A549 (cell line): ENCODE results near the gene MED27. TPM values are rescaled to one million over a fixed set of nuclear protein-coding genes. Genes with fewer than 3 reads are reported as not detected.

Experiments used
- ATAC-seq, 2 experiments: fragments of 200-7000 bp in 1 of 2; fragments of >200 bp in 1 of 2; cut with Nextera tagmentation in 1 of 2; cut with Tn5 transposase in 1 of 2; 3 replicates each; pipeline versions ENCODE4 v1.8.0 to v1.9.1; 2018 to 2020; ENCODE audit warnings: mild to moderate bottlenecking in 1 of 2, moderate library complexity in 1 of 2
- CTCF ChIA-PET: fragments of 300-600 bp; sonication (Branson Sonifier 250); formaldehyde crosslinking; extraction: SDS; loops from one replicate; lab custom pipeline; 2021; ENCODE audit warnings: antibody characterized with exemption, inconsistent platforms; lab: Yijun Ruan, JAX
- POLR2A ChIA-PET: fragments of 350-600 bp; formaldehyde crosslinking; extraction: SDS; loops from one replicate; lab custom pipeline; 2021; ENCODE audit warnings: antibody characterized with exemption, inconsistent platforms; lab: Yijun Ruan, JAX
- DNase-seq, 2 experiments: peaks; one replicate each; pipeline versions ENCODE4 v3.0.0 to v3.0.0-alpha.2; 2011 to 2016; ENCODE audit warnings: low read depth in 1 of 2, low spot score in 1 of 2
- FAIRE-seq: peaks from 2 replicates; lab custom pipeline; 2011; peaks lifted over from hg19 to GRCh38; lab: Jason Lieb, UNC
- H3K27ac ChIP-seq, 2 experiments: fragments of >200 bp; sonication (Bioruptor Twin); formaldehyde crosslinking; 3 replicates each; pipeline ENCODE4 v1.5.1; 2016 to 2017
- H3K4me1 ChIP-seq: fragments of >200 bp; sonication (Bioruptor Twin); formaldehyde crosslinking; 3 replicates; pipeline ENCODE4 v1.6.1; 2016
- H3K4me2 ChIP-seq: fragments of >200 bp; sonication (Bioruptor Twin); formaldehyde crosslinking; 3 replicates; pipeline ENCODE4 v1.6.1; 2016
- H3K4me3 ChIP-seq: fragments of >200 bp; sonication (Bioruptor Twin); formaldehyde crosslinking; 3 replicates; pipeline ENCODE4 v1.5.1; 2016
- H3K9me3 ChIP-seq: fragments of >200 bp; sonication (Bioruptor Twin); formaldehyde crosslinking; 3 replicates; pipeline ENCODE4 v1.6.1; 2016
- CEBPB ChIP-seq, 2 experiments: fragments of >200 bp in 1 of 2; sonication (Bioruptor Twin) in 1 of 2; formaldehyde crosslinking in 1 of 2; IDR thresholded peaks; 2 replicates each; pipeline ENCODE4 v1.6.1; 2012 to 2016
- EHMT2 ChIP-seq: fragments of 200-600 bp; sonication (generic); IDR thresholded peaks from 2 replicates; pipeline ENCODE4 v1.6.1; 2016; ENCODE audit warnings: antibody characterized with exemption, low read depth, mild to moderate bottlenecking, moderate library complexity
- ELK1 ChIP-seq: fragments of 150-350 bp; IDR thresholded peaks from 2 replicates; pipeline ENCODE4 v1.6.1; 2014; ENCODE audit warnings: low read depth, mild to moderate bottlenecking, low read length
- ESRRA ChIP-seq: fragments of 150-350 bp; IDR thresholded peaks from 2 replicates; pipeline ENCODE4 v1.6.1; 2014; ENCODE audit warnings: mild to moderate bottlenecking, low read length, borderline replicate concordance
- GATA3 ChIP-seq: IDR thresholded peaks from 2 replicates; pipeline ENCODE4 v1.6.1; 2012; ENCODE audit warnings: borderline replicate concordance
- HOXA7 ChIP-seq: fragments of 250-450 bp; sonication (Bioruptor Pico); IDR thresholded peaks from 2 replicates; pipeline ENCODE4 v1.5.0; 2020; ENCODE audit warnings: mild to moderate bottlenecking, moderate library complexity
- HOXB13 ChIP-seq: fragments of 250-450 bp; sonication (Bioruptor Pico); IDR thresholded peaks from 2 replicates; pipeline ENCODE4 v1.5.0; 2020; ENCODE audit warnings: low read depth, mild to moderate bottlenecking, moderate library complexity
- JUN ChIP-seq, 2 experiments: fragments of >200 bp; sonication (Bioruptor Twin); formaldehyde crosslinking; IDR thresholded peaks; 2 replicates in 1 of 2; 3 replicates in 1 of 2; pipeline ENCODE4 v1.6.1; 2016 to 2017
- MAZ ChIP-seq: fragments of 150-350 bp; IDR thresholded peaks from 2 replicates; pipeline ENCODE4 v1.6.1; 2014; ENCODE audit warnings: antibody characterized with exemption, low read depth, low read length, borderline replicate concordance
- NR3C1 ChIP-seq: fragments of >200 bp; sonication (Bioruptor Twin); formaldehyde crosslinking; IDR thresholded peaks from 3 replicates; pipeline ENCODE4 v1.6.1; 2017
- PHF8 ChIP-seq: fragments of 200-600 bp; sonication (generic); IDR thresholded peaks from 2 replicates; pipeline ENCODE4 v1.6.1; 2016; ENCODE audit warnings: low read depth, mild to moderate bottlenecking, antibody characterized with exemption, moderate library complexity, borderline replicate concordance
- POLR2AphosphoS2 ChIP-seq: conservative IDR thresholded peaks from 2 replicates; pipeline ENCODE4 v1.6.1; 2012; ENCODE audit warnings: low read length, improper control_type of control experiment, inconsistent platforms
- REST ChIP-seq: fragments of 200-600 bp; sonication (generic); IDR thresholded peaks from 2 replicates; pipeline ENCODE4 v1.6.1; 2016; ENCODE audit warnings: antibody characterized with exemption, mild to moderate bottlenecking, moderate library complexity
- RFX5 ChIP-seq: fragments of 450-650 bp; IDR thresholded peaks from 2 replicates; pipeline ENCODE4 v1.7.1; 2014; ENCODE audit warnings: antibody characterized with exemption, mild to moderate bottlenecking, moderate library complexity
- SREBF2 ChIP-seq: fragments of 450-650 bp; IDR thresholded peaks from 2 replicates; pipeline ENCODE4 v1.6.1; 2014; ENCODE audit warnings: mild to moderate bottlenecking, moderate library complexity
- TP53 ChIP-seq: fragments of 250-450 bp; sonication (Bioruptor Pico); IDR thresholded peaks from 2 replicates; pipeline ENCODE4 v1.5.0; 2021; ENCODE audit warnings: mild to moderate bottlenecking, moderate library complexity
- ZNF302 ChIP-seq: fragments of 250-450 bp; sonication (Bioruptor Pico); IDR thresholded peaks from 2 replicates; pipeline ENCODE4 v1.9.0; 2021; ENCODE audit warnings: inconsistent platforms, mild to moderate bottlenecking, moderate library complexity
- WGBS: methylation state at CpG from one replicate; pipeline ENCODE4 v1.1.6; 2017; ENCODE audit errors: missing lambda C conversion rate; 5-methylcytosine and 5-hydroxymethylcytosine counted together
- polyA plus RNA-seq, 4 experiments: library from polyadenylated mRNA; depleted of rRNA in 3 of 4; stranded (reverse); fragments of >200 nt; fragmentation: RNase III in 1 of 4; extraction: RNeasy Plus Mini Kit Qiagen cat#74134 plus additional on column Dnase treatment in 1 of 4; gene quantifications; 2 replicates in 3 of 4; 3 replicates in 1 of 4; pipeline ENCODE4 v1.2.3, GENCODE V29; 2011 to 2017

MED27 gene
- polyA plus RNA-seq, 2 of the 4 experiments (the other 2 are of a cell fraction): 24.2 to 37.8 TPM

- FAIRE-seq: no peak
- no peaks in the 10 kb centered on the region for H3K9me3 ChIP-seq
- DNase-seq: no peak
- no peak overlapping the region for H3K4me2 ChIP-seq
- POLR2A ChIA-PET: no interaction called here
- WGBS: 77% methylated on average over 22 of the region's 23 CpGs
- no peak overlapping the region for H3K4me3 ChIP-seq
- no peak for TF ChIP-seq TP53 (CRISPR knock-in tag)
- TF ChIP-seq HOXB13: no peak
- TF ChIP-seq PHF8: no peak
- no peak for TF ChIP-seq POLR2AphosphoS2
- TF ChIP-seq NR3C1: no peak
- TF ChIP-seq EHMT2: no peak
- TF ChIP-seq JUN (IDR thresholded peaks at IDR 0.05): no peak
- no peak for TF ChIP-seq HOXA7
- no peak for TF ChIP-seq ZNF302 (CRISPR knock-in tag)
- TF ChIP-seq CEBPB (IDR thresholded peaks at IDR 0.05): no peak
- no peak for TF ChIP-seq ESRRA
- no peak for TF ChIP-seq GATA3
- TF ChIP-seq MAZ: no peak
- TF ChIP-seq ELK1: no peak
- no peak for TF ChIP-seq REST
- TF ChIP-seq, all 56 proteins: peak for 0
- ATAC-seq: no peak
- CTCF ChIA-PET: interaction anchor here (1.3 to 1.4 kb wide), 2 partner anchors 36 to 427 kb away, joined by 3 read pairs; no protein-coding TSS in a partner anchor
- Histone ChIP-seq H3K4me1 (0 out of 3 replicates have a peak, but pooled peaks cover under 1% of the 10 kb centered on the region), H3K27ac (no peak overlapping the region)
Observed at GRCh38 chr9:131812116-131812790, 267.4 kb downstream of the MED27 start.

- ChIA-PET CTCF (interaction anchor here (2.0 kb wide), 1 partner anchor 442 kb away, joined by 7 read pairs; no protein-coding TSS in a partner anchor), POLR2A (no interaction called here)
- DNase-seq: no peak
- no peak for TF ChIP-seq SREBF2
- TF ChIP-seq RFX5: no peak
- Histone ChIP-seq H3K4me3 (no peak overlapping the region), H3K27ac (no peak overlapping the region), H3K9me3 (no peaks in the 10 kb centered on the region), H3K4me1 (no peaks in the 10 kb centered on the region), H3K4me2 (no peak overlapping the region)
- 71% methylated on average over 11 of the region's 11 CpGs for WGBS
- ATAC-seq: no peak
- no peak for FAIRE-seq
Observed at GRCh38 chr9:131811405-131811804, 268.3 kb downstream of the MED27 start.
